Thoracic aorta (tissue), 2 donors: ENCODE results near the gene PDK2. TPM values are rescaled to one million over a fixed set of nuclear protein-coding genes. Genes with fewer than 3 reads are reported as not detected.
A peak's percentile ranks its signal among the peaks of the same experiment; 100 is the strongest.

Experiments
- ATAC-seq: fragments of 150-250 bp; one replicate; pipeline ENCODE4 v1.8.0; 2017; ENCODE audit warnings: low read depth; ENCODE audit not compliant: insufficient number of reproducible peaks, low FRiP score
- DNase-seq: peaks from one replicate; pipeline ENCODE4 v3.0.0-alpha.2; 2020; ENCODE audit warnings: low spot score
- H3K27ac ChIP-seq, 2 donors: fragments of 200-600 bp; sonication (generic); 1 replicate in 1 of 2; 2 replicates in 1 of 2; pipeline ENCODE4 v1.5.1; 2016; ENCODE audit warnings: mild to moderate bottlenecking in 2 of 2, moderate library complexity in 2 of 2
- H3K27me3 ChIP-seq: fragments of 200-600 bp; sonication (generic); replicated peaks from 2 replicates; pipeline ENCODE4 v1.6.0; 2016; ENCODE audit warnings: mild to moderate bottlenecking; ENCODE audit not compliant: insufficient read depth
- H3K36me3 ChIP-seq: fragments of 200-600 bp; sonication (generic); one replicate; pipeline ENCODE4 v1.5.1; 2016
- H3K4me1 ChIP-seq, 2 donors: fragments of 200-600 bp; sonication (generic); 1 replicate in 1 of 2; 2 replicates in 1 of 2; pipeline versions ENCODE4 v1.5.1 to v1.6.0; 2016; ENCODE audit warnings: low read depth in 2 of 2, mild to moderate bottlenecking in 1 of 2; ENCODE audit not compliant: control insufficient read depth in 1 of 2
- H3K4me3 ChIP-seq: fragments of 200-600 bp; sonication (generic); 2 replicates; pipeline ENCODE4 v1.5.1; 2016; ENCODE audit warnings: mild to moderate bottlenecking
- H3K9me3 ChIP-seq: fragments of 200-600 bp; sonication (generic); 2 replicates; pipeline ENCODE4 v1.5.1; 2016
- total RNA-seq, 2 donors: library from RNA; depleted of rRNA; stranded (reverse); fragments of >200 nt; gene quantifications; one replicate each; pipeline versions ENCODE4 v1.1.0 to v1.2.3, GENCODE V29; 2016
- TF ChIP-seq, protein P1 (sequence below): fragments of 200-600 bp; sonication (generic); IDR thresholded peaks from one replicate; pipeline ENCODE4 v1.5.1; 2019; ENCODE audit warnings: antibody characterized with exemption

PDK2 gene
- total RNA-seq, 2 donors from 2014 or later, result 35.5 to 74.9 TPM

GRCh38 chr17:50144845-50145531 lies 49.8 kb downstream of the PDK2 start:
- no peak for ATAC-seq
- Histone ChIP-seq H3K4me3 (peak overlapping the region; percentile 96), H3K36me3 (peaks cover 44% of the 10 kb centered on the region), H3K9me3 (no peaks in the 10 kb centered on the region), H3K27ac (peak overlapping the region; percentile 90 to 92), H3K27me3 (no peaks in the 10 kb centered on the region), H3K4me1 (peaks cover 40 to 51% of the 10 kb centered on the region in 2 donors)
- TF ChIP-seq, protein P1, sequence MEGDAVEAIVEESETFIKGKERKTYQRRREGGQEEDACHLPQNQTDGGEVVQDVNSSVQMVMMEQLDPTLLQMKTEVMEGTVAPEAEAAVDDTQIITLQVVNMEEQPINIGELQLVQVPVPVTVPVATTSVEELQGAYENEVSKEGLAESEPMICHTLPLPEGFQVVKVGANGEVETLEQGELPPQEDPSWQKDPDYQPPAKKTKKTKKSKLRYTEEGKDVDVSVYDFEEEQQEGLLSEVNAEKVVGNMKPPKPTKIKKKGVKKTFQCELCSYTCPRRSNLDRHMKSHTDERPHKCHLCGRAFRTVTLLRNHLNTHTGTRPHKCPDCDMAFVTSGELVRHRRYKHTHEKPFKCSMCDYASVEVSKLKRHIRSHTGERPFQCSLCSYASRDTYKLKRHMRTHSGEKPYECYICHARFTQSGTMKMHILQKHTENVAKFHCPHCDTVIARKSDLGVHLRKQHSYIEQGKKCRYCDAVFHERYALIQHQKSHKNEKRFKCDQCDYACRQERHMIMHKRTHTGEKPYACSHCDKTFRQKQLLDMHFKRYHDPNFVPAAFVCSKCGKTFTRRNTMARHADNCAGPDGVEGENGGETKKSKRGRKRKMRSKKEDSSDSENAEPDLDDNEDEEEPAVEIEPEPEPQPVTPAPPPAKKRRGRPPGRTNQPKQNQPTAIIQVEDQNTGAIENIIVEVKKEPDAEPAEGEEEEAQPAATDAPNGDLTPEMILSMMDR, result no peak
- no peak for DNase-seq

DNA sequence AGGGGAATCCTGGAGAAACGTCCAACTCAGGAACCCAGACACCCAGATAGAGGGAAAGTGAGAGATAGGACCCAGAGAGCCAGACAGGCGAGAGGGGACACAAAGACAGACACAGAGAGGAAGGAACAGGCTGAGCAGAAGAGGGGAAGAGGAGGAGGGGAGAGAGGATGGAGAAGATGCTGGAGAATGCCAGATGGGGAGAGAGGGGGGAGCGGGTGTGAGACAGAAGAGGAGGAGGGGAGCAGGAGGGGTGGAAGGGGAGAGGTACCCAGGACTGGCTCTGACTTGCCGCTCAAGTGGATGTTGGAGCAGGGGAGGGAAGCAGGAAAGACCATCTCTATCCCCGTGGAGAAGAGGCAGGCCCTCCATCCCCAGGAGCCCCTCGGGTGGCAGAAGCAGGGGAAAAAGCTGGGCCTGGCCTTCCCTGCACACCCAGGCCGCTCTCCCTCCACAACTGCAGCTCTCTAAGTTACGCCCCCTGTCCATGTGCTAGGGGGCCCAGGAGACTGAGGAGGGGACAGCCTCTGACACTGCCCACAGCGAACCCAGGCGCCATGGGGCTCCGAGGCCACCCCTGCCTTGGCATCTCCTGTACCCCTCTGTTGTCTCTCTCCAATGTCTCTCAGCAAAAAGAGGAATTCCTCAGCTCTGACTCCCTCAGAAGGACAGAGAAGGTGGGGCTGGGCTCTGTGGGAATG lies 50.5 kb downstream of the PDK2 start:
- ATAC-seq (no peak), DNase-seq (no peak)
- Histone ChIP-seq H3K36me3 (peaks cover 37% of the 10 kb centered on the region), H3K9me3 (no peaks in the 10 kb centered on the region), H3K27ac (peak overlapping the region; percentile 90 to 92), H3K4me3 (peak overlapping the region; percentile 96), H3K27me3 (no peaks in the 10 kb centered on the region), H3K4me1 (peaks cover 36 to 45% of the 10 kb centered on the region in 2 donors)
- TF ChIP-seq, protein P1, result no peak

- no peak for ATAC-seq
- Histone ChIP-seq H3K4me3 (peak overlapping the region; percentile 96), H3K4me1 (peaks cover 37 to 48% of the 10 kb centered on the region in 2 donors), H3K9me3 (no peaks in the 10 kb centered on the region), H3K27ac (peak overlapping the region; percentile 90 to 92), H3K27me3 (no peaks in the 10 kb centered on the region), H3K36me3 (peaks cover 31% of the 10 kb centered on the region)
- TF ChIP-seq, protein P1, result peak; percentile 8
- DNase-seq, result no peak
These were observed 51.2 kb downstream of the PDK2 start for GRCh38 chr17:50146230-50146926.

DNA sequence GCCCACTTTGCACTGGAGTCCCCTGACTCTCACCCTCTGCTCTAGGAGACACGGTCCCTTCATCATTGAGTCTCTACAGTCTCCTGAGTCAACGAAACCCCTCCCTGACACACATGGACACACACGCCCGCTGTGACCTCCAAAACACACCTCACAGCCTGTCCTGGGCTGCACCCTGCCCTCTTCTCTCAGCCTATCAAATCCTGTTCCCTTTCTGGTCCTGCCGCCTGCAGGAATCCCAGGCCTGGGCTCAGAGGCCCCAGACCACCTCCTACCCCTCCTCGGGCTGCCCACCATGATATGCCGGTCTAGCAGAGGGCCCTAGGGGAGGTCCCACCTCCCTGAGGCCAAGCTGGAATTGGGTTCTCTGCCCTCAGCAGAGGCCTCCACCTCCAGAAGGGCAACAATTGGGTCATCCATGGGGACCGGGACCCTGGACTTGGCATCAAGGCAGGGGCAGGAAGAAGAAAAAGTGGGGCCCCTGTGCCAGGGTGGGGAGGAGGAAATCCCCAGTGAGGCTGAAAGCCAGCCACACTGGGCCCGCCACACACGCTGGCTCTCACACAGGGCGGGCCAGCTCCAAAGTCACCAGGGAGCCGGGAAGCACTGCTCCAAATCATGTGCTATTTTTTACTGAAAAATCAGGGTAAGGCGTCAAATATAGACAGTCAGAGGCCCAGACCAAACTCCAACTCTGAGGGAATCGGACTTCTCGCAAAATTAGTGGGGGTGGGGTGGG lies 51.9 kb downstream of the PDK2 start:
- peaks cover 36 to 51% of the 10 kb centered on the region in 2 donors for H3K4me1 ChIP-seq
- DNase-seq (no peak), ATAC-seq (no peak)
- TF ChIP-seq, protein P1, result no peak
- no peaks in the 10 kb centered on the region for H3K9me3 ChIP-seq
- H3K36me3 ChIP-seq, result peaks cover 31% of the 10 kb centered on the region
- H3K27me3 ChIP-seq, result no peaks in the 10 kb centered on the region
- H3K4me3 ChIP-seq, result peak overlapping the region; percentile 96
- H3K27ac ChIP-seq, result peak overlapping the region; percentile 90 to 92
